ENCODE data around the gene NYNRIN.

The NYNRIN gene

GRCh38 chr14:24414077-24414476, 15.3 kb downstream of the NYNRIN start:
- in situ Hi-C loops (cut with MboI; ENCODE audit: low sequenced_read_pairs): no loop called here

DNA sequence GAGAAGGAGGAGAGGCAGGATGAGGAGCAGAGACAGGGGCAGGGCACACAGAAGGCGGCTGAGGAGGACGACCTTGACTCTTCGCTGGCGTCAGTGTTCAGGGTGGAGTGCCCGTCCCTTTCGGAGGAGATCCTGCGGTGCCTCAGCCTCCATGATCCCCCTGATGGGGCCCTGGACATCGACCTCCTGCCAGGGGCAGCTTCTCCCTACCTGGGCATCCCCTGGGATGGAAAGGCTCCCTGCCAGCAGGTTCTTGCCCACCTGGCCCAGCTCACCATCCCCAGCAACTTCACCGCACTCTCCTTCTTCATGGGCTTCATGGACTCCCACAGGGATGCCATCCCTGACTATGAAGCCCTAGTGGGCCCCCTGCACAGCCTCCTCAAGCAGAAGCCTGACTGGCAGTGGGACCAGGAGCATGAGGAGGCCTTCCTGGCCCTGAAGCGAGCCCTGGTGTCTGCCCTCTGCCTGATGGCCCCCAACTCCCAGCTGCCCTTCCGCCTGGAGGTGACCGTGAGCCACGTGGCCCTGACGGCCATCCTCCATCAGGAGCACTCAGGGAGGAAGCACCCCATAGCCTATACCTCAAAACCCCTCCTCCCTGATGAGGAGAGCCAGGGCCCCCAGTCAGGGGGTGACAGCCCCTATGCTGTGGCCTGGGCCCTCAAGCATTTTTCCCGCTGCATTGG, 16.1 kb downstream of the NYNRIN start:
- in situ Hi-C loops (cut with MboI; ENCODE audit: low sequenced_read_pairs): no loop called here

DNA sequence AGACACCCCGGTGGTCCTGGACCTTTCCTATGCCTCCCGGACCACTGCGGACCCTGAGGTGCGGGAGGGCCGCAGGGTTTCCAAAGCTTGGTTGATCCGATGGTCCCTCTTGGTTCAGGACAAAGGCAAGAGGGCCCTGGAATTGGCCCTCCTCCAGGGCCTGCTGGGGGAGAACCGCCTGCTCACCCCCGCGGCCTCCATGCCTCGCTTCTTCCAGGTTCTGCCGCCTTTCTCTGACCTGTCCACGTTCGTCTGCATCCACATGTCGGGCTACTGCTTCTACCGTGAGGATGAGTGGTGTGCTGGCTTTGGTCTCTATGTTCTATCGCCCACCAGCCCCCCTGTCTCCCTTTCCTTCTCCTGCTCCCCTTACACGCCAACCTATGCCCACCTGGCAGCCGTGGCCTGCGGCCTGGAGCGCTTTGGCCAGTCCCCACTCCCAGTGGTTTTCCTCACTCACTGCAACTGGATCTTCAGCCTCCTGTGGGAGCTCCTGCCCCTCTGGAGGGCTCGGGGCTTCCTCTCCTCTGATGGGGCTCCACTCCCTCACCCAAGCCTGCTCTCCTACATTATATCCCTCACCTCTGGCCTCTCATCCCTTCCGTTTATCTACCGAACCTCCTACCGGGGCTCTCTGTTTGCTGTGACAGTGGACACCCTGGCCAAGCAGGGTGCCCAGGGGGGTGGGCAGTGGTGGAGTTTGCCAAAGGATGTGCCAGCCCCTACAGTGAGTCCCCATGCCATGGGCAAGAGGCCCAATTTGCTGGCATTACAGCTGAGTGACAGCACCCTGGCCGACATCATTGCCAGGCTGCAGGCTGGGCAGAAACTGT, 16.8 kb downstream of the NYNRIN start:
- in situ Hi-C loops (cut with MboI; ENCODE audit: low sequenced_read_pairs): no loop called here

GRCh38 chr14:24416254-24416931, 17.6 kb downstream of the NYNRIN start:
- in situ Hi-C loops (cut with MboI; ENCODE audit: low sequenced_read_pairs): no loop called here

GRCh38 chr14:24416932-24417619, 18.3 kb downstream of the NYNRIN start:
- in situ Hi-C loops (cut with MboI; ENCODE audit: low sequenced_read_pairs): no loop called here

DNA sequence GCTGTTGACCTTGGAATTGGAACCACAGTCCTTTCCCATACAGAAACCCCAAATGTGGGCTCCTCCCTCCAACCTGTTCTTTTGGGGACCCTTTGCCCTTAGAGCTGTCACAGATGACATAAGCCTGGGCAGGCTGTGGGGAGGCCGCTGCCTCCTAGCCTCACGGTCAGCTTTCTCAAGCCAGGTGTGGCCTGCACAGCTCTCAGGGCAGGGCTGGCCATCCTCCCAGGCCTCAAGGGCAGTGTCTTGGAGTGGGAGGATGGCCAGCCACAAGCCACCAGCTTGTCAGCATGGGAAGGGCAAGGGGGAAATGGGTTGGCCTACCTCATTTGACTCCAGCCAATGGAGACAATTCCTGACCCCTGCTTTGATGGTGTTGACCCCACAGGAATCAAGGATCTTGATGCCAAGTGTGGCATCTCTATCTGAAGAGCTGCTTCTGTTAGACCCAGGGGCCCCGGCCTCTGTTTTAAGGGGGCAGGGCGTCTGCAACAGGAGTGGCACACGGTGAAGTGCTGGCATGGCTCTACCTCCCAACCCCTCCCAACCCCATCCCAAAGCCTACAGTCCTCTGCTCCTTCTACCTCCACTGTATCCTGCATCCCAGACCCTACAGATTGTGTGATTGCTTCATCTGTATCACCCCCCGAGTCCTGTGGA, 19.2 kb downstream of the NYNRIN start:
- in situ Hi-C loops (cut with MboI; ENCODE audit: low sequenced_read_pairs): no loop called here

DNA sequence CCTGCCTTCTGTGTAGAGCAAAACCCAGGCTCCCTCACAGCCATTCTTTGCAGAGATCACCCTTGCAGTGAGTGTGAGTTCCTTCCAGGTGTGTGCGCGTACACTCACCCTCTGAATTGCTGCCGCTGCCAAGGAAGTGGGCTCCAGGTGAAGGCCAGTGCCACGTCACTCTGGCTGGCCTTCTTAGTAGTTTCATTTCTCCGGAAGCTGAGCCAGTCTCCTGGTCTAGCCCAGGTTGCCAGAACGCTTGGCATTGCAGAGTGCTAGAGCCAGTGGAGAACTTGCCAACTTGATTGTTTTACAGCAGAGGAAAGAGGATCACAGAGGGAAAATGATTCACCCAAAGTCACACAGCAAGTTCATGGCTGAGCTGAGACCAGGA, 19.7 kb downstream of the NYNRIN start:
- in situ Hi-C loops (cut with MboI; ENCODE audit: low sequenced_read_pairs): no loop called here

GRCh38 chr14:24422261-24422660, 23.5 kb downstream of the NYNRIN start:
- in situ Hi-C loops (cut with MboI; ENCODE audit: low sequenced_read_pairs): no loop called here

- in situ Hi-C loops (cut with MboI; ENCODE audit: low sequenced_read_pairs): no loop called here
Measured at GRCh38 chr14:24422694-24423601, 24.1 kb downstream of the NYNRIN start.

DNA sequence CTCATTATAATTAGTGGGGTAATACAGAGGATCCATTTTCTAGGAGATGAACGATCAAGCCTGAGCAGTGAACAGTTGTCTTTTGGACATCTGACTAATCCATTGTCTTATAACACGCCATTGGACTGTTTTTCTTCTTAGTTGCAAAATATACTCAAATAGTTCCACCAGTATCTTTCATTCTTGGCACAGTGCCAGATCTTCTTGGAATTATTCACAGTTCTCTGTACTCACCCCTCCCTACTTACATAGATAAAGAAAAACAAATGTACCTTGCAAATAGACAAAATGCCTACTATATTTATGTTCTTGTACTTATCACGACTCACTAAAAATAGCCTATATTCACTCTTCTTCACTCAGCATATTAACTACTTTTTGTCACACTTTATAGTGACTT, 26.9 kb downstream of the NYNRIN start:
- in situ Hi-C loops (cut with MboI; ENCODE audit: low sequenced_read_pairs): no loop called here

- in situ Hi-C loops (cut with MboI; ENCODE audit: low sequenced_read_pairs): no loop called here
Measured at GRCh38 chr14:24426150-24426911, 27.5 kb downstream of the NYNRIN start.

DNA sequence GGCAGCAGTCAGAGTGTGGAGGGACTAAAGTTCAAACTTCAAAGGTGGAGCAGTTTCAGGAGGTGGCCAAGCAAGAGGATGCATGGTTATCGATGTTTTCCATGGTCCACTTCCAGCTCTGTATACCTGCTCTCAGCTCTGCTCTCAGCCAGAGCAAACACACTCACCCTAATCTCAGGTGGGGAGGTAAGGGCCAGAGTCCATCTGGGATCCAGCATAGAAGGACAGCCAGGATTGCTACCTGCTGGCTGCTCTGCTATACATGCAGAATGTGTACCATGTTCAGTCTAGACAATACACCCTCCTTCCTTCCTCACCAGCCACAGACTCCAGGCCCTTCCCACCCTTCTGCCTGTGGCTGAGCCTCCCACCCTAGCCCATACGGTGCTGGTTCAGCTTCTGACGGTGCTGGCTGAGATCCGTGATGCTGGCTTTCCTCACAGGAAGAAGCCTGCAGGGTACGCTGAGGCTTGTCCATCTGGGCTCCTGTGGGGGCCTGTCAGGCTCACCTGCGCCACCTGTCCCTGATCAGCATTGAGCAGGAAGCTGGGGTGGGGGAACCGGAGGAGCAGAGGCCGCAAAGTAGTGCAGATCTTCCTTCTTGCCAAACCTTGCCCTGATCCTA, 28.2 kb downstream of the NYNRIN start:
- in situ Hi-C loops (cut with MboI; ENCODE audit: low sequenced_read_pairs): no loop called here

DNA sequence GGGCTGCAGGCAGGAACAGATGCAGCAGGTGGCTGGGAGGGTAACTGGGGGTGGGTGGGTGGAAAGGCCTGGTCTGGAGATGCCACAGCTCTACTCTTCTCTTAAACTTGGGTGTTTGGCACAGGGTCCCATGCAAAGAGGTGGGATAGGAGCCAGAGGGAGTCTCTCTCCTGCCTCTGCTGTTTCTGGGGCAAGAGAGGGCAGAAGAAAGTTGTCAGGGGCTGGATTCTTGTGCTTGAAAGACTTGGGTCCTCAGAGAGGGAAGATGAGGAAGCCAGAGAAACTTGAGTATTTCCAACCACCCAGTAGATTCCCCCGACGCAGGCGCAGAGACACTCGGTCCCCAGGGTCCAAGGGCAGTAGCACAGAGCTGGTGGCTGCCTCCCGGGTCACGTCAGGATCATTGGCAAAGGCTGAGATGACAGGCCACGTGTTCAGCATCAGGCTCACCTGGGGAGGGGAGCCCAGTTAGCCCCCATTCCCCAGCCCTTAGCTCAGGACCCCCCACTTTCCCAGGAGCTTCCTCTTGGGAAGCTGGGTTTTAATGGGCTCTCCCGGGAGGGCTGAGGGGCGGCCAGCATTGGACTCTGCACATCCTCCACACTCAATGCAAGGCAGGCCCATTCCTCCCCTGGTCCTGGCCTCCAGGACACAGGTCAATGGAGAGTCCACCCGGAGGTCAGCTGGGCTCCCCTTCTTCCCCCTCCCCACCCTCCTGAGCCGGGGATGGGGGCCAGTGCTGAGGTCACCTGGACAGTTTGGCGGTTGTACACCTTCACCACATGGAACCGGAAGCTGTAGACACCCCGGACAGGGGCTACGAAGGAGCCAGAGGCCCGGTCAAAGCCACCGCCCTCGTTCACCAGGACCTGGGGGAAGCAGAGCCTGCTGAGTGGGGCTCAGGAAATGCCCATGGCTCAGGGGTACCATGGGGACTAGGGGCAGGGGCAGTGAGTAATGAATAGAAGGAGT, 29.0 kb downstream of the NYNRIN start:
- in situ Hi-C loops (cut with MboI; ENCODE audit: low sequenced_read_pairs): no loop called here

GRCh38 chr14:24428628-24429394, 30.0 kb downstream of the NYNRIN start:
- in situ Hi-C loops (cut with MboI; ENCODE audit: low sequenced_read_pairs): no loop called here

- in situ Hi-C loops (cut with MboI; ENCODE audit: low sequenced_read_pairs): no loop called here
Measured at GRCh38 chr14:24429395-24430142, 30.8 kb downstream of the NYNRIN start, which contains the start of the genes CBLN3 and KHNYN. Gene CBLN3 (minus strand): TSS chr14:24429668. CDS start chr14:24429054, 614 bp downstream. Gene KHNYN (plus strand): TSS chr14:24429954. CDS start chr14:24430731, 777 bp downstream.
